NCI-H128 (cell line): ENCODE results near the gene EIF4EBP2.

Source experiments
- DNase-seq: peaks from one replicate; lab custom pipeline; 2025; ENCODE audit not compliant: unreplicated experiment; lab: John Stamatoyannopoulos, UW

The EIF4EBP2 gene

GRCh38 chr10:70459774-70460490 is 56.0 kb downstream of the EIF4EBP2 start:
- no peak for DNase-seq

- DNase-seq: no peak
Measured at GRCh38 chr10:70461397-70462348, 57.7 kb downstream of the EIF4EBP2 start.

- peak; percentile 9 for DNase-seq
Measured at GRCh38 chr10:70462349-70462984, 58.5 kb downstream of the EIF4EBP2 start.

GRCh38 chr10:70465278-70465677 is 61.3 kb downstream of the EIF4EBP2 start:
- DNase-seq: no peak

GRCh38 chr10:70465832-70466231 is 61.9 kb downstream of the EIF4EBP2 start:
- no peak for DNase-seq

GRCh38 chr10:70466951-70467350 is 63.0 kb downstream of the EIF4EBP2 start:
- no peak for DNase-seq

GRCh38 chr10:70472799-70473454 is 69.0 kb downstream of the EIF4EBP2 start:
- DNase-seq: no peak

- no peak for DNase-seq
Measured at GRCh38 chr10:70474780-70475179, 70.8 kb downstream of the EIF4EBP2 start.

- DNase-seq: no peak
Measured at GRCh38 chr10:70475661-70476060, 71.7 kb downstream of the EIF4EBP2 start.

GRCh38 chr10:70476249-70477035 is 72.5 kb downstream of the EIF4EBP2 start:
- DNase-seq: no peak

GRCh38 chr10:70477661-70478162 is 73.8 kb downstream of the EIF4EBP2 start:
- DNase-seq: no peak
